Epithelial cell of esophagus (primary cell): ENCODE measurements around the gene B3GALNT1.

Experiments
- DNase-seq: peaks from one replicate; pipeline ENCODE4 v3.0.0; 2010; ENCODE audit warnings: low read depth
- H3K4me3 ChIP-seq: 2 replicates; pipeline ENCODE4 v1.5.1; 2011; ENCODE audit warnings: mild to moderate bottlenecking, low read length, control low read depth
- TF ChIP-seq, protein P1 (sequence below): IDR thresholded peaks from 2 replicates; pipeline ENCODE4 v1.5.1; 2011; ENCODE audit warnings: low read depth, mild to moderate bottlenecking, low read length, control low read depth, inconsistent platforms; ENCODE audit not compliant: insufficient read depth; ENCODE audit errors: missing control alignments

B3GALNT1 gene

DNA sequence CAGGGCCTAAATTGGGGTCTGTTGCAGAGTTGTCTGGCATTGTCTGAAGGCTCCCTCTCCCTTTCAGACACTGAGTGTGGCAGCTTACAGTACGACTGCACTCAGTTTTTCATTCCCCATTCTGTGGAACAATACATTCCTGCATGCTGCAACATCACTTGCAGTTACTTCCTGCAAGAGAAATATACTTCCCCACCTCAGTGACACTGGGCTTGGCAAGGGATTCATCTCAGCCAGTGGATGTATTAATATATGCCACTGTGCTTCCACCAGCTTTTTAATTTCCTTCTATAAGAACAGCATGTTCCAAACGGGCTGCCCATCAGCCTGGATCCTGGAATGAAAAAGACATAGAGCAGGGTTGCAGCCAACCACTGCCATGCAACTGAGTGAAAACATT is 23.1 kb downstream of the B3GALNT1 start:
- DNase-seq, result no peak
- no peak overlapping the region for H3K4me3 ChIP-seq
- TF ChIP-seq, protein P1, sequence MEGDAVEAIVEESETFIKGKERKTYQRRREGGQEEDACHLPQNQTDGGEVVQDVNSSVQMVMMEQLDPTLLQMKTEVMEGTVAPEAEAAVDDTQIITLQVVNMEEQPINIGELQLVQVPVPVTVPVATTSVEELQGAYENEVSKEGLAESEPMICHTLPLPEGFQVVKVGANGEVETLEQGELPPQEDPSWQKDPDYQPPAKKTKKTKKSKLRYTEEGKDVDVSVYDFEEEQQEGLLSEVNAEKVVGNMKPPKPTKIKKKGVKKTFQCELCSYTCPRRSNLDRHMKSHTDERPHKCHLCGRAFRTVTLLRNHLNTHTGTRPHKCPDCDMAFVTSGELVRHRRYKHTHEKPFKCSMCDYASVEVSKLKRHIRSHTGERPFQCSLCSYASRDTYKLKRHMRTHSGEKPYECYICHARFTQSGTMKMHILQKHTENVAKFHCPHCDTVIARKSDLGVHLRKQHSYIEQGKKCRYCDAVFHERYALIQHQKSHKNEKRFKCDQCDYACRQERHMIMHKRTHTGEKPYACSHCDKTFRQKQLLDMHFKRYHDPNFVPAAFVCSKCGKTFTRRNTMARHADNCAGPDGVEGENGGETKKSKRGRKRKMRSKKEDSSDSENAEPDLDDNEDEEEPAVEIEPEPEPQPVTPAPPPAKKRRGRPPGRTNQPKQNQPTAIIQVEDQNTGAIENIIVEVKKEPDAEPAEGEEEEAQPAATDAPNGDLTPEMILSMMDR, result no peak

- DNase-seq, result no peak
- no peak overlapping the region for H3K4me3 ChIP-seq
- TF ChIP-seq, protein P1, result no peak
Observed at GRCh38 chr3:161081633-161082032, 23.5 kb downstream of the B3GALNT1 start.

- H3K4me3 ChIP-seq, result no peak overlapping the region
- TF ChIP-seq, protein P1, result no peak
- DNase-seq, result no peak
Observed at GRCh38 chr3:161073181-161073580, 32.0 kb downstream of the B3GALNT1 start.

DNA sequence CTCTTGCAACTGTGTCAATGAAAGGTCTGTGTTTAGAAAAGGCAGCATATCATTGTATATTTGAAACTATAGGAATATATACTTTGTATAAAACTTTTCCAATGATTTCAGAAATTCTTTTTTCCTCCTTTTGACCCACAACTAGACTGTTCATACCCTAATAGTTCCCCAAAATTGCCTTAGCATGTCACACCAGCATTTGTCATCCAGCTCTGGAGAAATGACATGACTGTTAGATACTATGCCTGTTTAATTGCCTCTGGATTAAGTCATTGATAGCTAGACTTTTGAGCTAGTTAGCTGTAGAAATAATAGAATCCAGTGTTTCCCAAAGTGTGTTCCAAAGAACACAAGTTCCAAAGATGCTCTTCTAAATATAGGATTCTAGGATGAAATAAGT is 32.4 kb downstream of the B3GALNT1 start:
- DNase-seq, result no peak
- no peak overlapping the region for H3K4me3 ChIP-seq
- TF ChIP-seq, protein P1, result no peak

DNA sequence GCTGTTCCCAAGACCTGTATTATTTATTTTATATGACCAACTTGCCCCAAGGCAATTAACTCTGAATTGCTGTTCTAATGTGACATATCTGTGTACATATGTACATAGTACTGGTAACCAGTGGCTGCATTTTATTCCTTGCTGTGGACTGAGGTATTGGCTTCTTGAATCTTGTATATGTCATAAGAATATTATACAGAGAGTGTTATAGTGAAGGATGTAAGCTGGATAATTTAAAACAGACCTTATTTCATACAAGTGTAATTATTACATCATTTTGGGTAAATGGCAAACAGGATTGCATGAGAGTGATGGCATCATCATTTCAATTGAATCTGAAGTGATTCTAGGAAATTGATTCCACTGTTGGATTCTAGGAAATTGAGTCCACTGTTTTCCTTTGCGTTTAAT is 32.9 kb downstream of the B3GALNT1 start:
- peak; percentile 18 for DNase-seq
- H3K4me3 ChIP-seq, result no peak overlapping the region
- TF ChIP-seq, protein P1, result no peak

GRCh38 chr3:161070980-161071663 is 34.0 kb downstream of the B3GALNT1 start:
- H3K4me3 ChIP-seq, result no peak overlapping the region
- no peak for DNase-seq
- TF ChIP-seq, protein P1, result no peak

DNA sequence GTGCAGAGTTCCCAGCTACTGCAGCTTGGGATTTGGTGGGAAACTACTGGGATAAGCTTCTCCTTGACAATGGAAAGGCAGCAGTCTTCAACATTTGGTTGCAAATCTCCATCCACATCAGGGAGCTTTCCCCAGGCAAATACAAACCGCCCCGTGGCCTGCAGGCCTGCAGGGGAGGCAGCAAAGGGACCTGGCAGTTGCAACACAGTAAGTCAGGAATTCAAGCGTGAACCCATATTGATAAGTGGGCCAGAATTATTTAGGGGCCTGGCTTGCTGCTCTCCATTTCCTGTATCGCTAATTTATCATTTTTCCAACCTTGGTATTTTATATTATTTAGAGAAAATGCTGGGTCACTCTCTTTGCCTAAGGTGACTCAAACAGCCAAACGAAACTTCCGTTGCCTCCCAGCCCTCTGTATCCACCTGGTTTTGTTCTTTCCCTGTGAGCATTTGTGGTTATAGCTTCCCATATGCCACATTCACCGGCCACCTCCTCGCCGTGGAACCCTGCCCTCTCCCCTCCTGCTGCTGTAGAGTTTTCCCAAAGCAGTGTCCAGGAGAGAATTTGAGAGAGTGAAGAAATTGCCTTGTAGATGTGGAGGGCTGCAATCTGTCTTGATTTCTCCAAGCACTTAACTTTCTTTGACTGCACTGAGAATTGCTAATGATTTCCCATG is 34.8 kb downstream of the B3GALNT1 start:
- DNase-seq, result peak; percentile 25
- TF ChIP-seq, protein P1, result no peak
- no peak overlapping the region for H3K4me3 ChIP-seq
